ENCODE measurements around the gene CCDC13. TPM values are rescaled to one million over a fixed set of nuclear protein-coding genes. Genes with fewer than 3 reads are reported as not detected.

The CCDC13 gene
- total RNA-seq, 1 experiment from 2014 or later, result 0.82 TPM

DNA sequence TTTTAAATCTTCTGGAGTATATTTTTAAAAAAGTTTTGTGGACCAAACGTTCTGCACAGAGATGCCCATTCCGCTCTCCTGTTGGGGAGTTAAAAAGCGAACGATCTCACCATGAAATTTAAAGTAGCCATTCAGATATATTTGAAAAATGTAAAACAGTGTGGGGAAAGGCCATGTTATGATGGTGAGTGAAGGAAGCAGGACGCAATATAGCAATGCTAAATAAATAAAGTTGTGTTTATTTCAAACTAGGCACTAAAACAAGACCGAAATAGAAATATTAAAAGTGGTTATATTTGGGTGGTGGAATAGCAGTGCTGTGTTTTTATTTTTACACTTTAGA lies 327 bp upstream of the CCDC13 start:
- POLR2A ChIA-PET, result interaction anchor here (0.6 kb wide), 1 partner anchor 27 kb away, joined by 3 read pairs; no protein-coding TSS in a partner anchor
- Histone ChIP-seq H3K27me3 (replicated peaks; ENCODE audit: control insufficient read depth, insufficient read depth, low read length) (no peaks in the 10 kb centered on the region), H3K4me1 (no peaks in the 10 kb centered on the region), H3K36me3 (ENCODE audit: control insufficient read depth, insufficient read depth, low read length) (no peaks in the 10 kb centered on the region), H3K4me3 (ENCODE audit: low read depth, low read length) (no peak overlapping the region), H3K9me3 (no peaks in the 10 kb centered on the region)
- CTCF ChIA-PET, result no interaction called here
- DNase-seq, result no peak
- peaks cover 6% of the 10 kb centered on the region for H3K36me3 Mint-ChIP-seq (ENCODE audit: insufficient read depth, unreplicated experiment)
- no peaks in the 10 kb centered on the region for H3K27me3 Mint-ChIP-seq (ENCODE audit: insufficient read depth, unreplicated experiment)
- no peak overlapping the region for H3K27ac Mint-ChIP-seq (ENCODE audit: unreplicated experiment)
- no TSS peak for BruUV-seq (replicated peaks)
- H3K9me3 Mint-ChIP-seq (ENCODE audit: unreplicated experiment), result no peaks in the 10 kb centered on the region
- intact Hi-C loops (cut with micrococcal nuclease; ENCODE audit: unreplicated experiment), result no loop called here
- TF ChIP-seq, protein P1, sequence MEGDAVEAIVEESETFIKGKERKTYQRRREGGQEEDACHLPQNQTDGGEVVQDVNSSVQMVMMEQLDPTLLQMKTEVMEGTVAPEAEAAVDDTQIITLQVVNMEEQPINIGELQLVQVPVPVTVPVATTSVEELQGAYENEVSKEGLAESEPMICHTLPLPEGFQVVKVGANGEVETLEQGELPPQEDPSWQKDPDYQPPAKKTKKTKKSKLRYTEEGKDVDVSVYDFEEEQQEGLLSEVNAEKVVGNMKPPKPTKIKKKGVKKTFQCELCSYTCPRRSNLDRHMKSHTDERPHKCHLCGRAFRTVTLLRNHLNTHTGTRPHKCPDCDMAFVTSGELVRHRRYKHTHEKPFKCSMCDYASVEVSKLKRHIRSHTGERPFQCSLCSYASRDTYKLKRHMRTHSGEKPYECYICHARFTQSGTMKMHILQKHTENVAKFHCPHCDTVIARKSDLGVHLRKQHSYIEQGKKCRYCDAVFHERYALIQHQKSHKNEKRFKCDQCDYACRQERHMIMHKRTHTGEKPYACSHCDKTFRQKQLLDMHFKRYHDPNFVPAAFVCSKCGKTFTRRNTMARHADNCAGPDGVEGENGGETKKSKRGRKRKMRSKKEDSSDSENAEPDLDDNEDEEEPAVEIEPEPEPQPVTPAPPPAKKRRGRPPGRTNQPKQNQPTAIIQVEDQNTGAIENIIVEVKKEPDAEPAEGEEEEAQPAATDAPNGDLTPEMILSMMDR (IDR thresholded peaks at IDR 0.05; ENCODE audit: insufficient read depth in 1 of 2, low read depth in 1 of 2, low read length in 1 of 2, severe bottlenecking in 1 of 2, unreplicated experiment in 1 of 2), result no peak
- no peaks in the 10 kb centered on the region for H3K4me1 Mint-ChIP-seq (ENCODE audit: low read depth, unreplicated experiment)
- H3K4me3 Mint-ChIP-seq (ENCODE audit: unreplicated experiment), result peak overlapping the region; percentile 59

DNA sequence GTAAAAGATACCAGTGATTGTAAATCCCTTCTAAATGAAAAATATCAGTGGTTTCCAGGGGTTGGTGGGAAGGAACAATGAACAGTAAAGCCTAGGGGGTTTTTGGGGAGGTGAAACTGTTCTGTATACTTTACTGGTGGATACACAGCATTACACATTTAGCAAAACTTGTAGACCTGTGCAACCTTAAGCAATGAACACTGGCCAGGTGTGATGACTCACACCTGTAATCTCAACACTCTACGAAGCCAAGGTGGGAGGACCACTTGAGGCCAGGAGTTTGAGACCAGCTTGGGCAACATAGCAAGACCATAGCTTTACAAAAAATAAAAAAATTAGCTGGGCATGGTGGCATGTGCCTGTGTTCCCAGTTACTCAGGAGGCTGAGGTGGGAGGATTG lies 1.8 kb downstream of the CCDC13 start:
- TF ChIP-seq, protein P1 (IDR thresholded peaks at IDR 0.05; ENCODE audit: insufficient read depth in 1 of 2, low read depth in 1 of 2, low read length in 1 of 2, severe bottlenecking in 1 of 2, unreplicated experiment in 1 of 2), result no peak
- Mint-ChIP-seq H3K27ac (ENCODE audit: unreplicated experiment) (no peak overlapping the region), H3K4me1 (ENCODE audit: low read depth, unreplicated experiment) (no peaks in the 10 kb centered on the region), H3K9me3 (ENCODE audit: unreplicated experiment) (no peaks in the 10 kb centered on the region), H3K4me3 (ENCODE audit: unreplicated experiment) (no peak overlapping the region), H3K36me3 (ENCODE audit: insufficient read depth, unreplicated experiment) (peaks cover 6% of the 10 kb centered on the region), H3K27me3 (ENCODE audit: insufficient read depth, unreplicated experiment) (no peaks in the 10 kb centered on the region)
- ChIA-PET CTCF (no interaction called here), POLR2A (no interaction called here)
- H3K4me1 ChIP-seq, result no peaks in the 10 kb centered on the region
- no peaks in the 10 kb centered on the region for H3K27me3 ChIP-seq (replicated peaks; ENCODE audit: control insufficient read depth, insufficient read depth, low read length)
- no peak overlapping the region for H3K4me3 ChIP-seq (ENCODE audit: low read depth, low read length)
- DNase-seq, result no peak
- no TSS peak for BruUV-seq (replicated peaks)
- H3K36me3 ChIP-seq (ENCODE audit: control insufficient read depth, insufficient read depth, low read length), result no peaks in the 10 kb centered on the region
- intact Hi-C loops (cut with micrococcal nuclease; ENCODE audit: unreplicated experiment), result no loop called here
- no peaks in the 10 kb centered on the region for H3K9me3 ChIP-seq

DNA sequence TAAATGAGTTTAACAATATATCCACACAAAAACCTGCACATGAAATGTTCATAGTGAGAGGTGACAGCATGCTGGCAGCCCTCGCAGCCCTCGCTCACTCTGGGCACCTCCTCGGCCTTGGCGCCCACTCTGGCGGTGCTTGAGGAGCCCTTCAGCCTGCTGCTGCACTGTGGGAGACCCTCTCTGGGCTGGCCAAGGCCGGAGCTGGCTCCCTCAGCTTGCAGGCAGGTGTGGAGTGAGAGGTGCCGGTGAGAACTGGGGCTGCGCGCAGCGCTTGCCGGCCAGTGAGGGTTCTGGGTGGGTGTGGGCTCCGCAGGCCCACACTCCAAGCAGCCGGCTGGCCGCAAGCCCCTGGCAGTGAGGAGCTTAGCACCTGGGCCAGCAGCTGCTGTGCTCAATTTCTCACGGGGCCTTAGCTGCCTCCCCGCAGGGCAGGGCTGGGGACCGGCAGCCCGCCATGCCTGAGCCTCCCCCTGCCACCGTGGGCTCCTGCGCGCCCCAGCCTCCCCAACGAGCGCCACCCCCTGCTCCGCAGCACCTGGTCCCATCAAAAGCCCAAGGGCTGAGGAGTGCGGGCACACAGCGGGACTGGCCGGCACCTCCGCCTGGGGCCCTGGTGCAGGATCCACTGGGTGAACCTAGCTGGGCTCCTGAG lies 3.4 kb downstream of the CCDC13 start:
- Histone ChIP-seq H3K36me3 (ENCODE audit: control insufficient read depth, insufficient read depth, low read length) (no peaks in the 10 kb centered on the region), H3K4me1 (no peaks in the 10 kb centered on the region), H3K27me3 (replicated peaks; ENCODE audit: control insufficient read depth, insufficient read depth, low read length) (no peaks in the 10 kb centered on the region), H3K4me3 (ENCODE audit: low read depth, low read length) (no peak overlapping the region), H3K9me3 (no peaks in the 10 kb centered on the region)
- ChIA-PET POLR2A (interaction anchor here (0.6 kb wide), 1 partner anchor 10 kb away, joined by 7 read pairs; no protein-coding TSS in a partner anchor), CTCF (no interaction called here)
- TF ChIP-seq, protein P1 (IDR thresholded peaks at IDR 0.05; ENCODE audit: insufficient read depth in 1 of 2, low read depth in 1 of 2, low read length in 1 of 2, severe bottlenecking in 1 of 2, unreplicated experiment in 1 of 2), result no peak
- Mint-ChIP-seq H3K27me3 (ENCODE audit: insufficient read depth, unreplicated experiment) (no peaks in the 10 kb centered on the region), H3K36me3 (ENCODE audit: insufficient read depth, unreplicated experiment) (peaks cover 6% of the 10 kb centered on the region), H3K4me3 (ENCODE audit: unreplicated experiment) (no peak overlapping the region), H3K9me3 (ENCODE audit: unreplicated experiment) (no peaks in the 10 kb centered on the region), H3K27ac (ENCODE audit: unreplicated experiment) (no peak overlapping the region), H3K4me1 (ENCODE audit: low read depth, unreplicated experiment) (no peaks in the 10 kb centered on the region)
- BruUV-seq (replicated peaks), result no TSS peak
- no peak for DNase-seq
- intact Hi-C loops (cut with micrococcal nuclease; ENCODE audit: unreplicated experiment), result no loop called here

Measured in Caco-2 (cell line).